NCI-H524 (cell line): ENCODE data around the gene PHF21B.

Source experiments
- DNase-seq, 2 experiments: peaks; one replicate each; lab custom pipeline; 2025; lab: John Stamatoyannopoulos, UW

Gene PHF21B

GRCh38 chr22:44990328-44990727 is 19.5 kb downstream of the PHF21B start:
- DNase-seq = no peak

GRCh38 chr22:44988671-44989070 is 21.1 kb downstream of the PHF21B start:
- DNase-seq = no peak

- DNase-seq = no peak
These were observed 22.9 kb downstream of the PHF21B start for GRCh38 chr22:44986926-44987325.

DNA sequence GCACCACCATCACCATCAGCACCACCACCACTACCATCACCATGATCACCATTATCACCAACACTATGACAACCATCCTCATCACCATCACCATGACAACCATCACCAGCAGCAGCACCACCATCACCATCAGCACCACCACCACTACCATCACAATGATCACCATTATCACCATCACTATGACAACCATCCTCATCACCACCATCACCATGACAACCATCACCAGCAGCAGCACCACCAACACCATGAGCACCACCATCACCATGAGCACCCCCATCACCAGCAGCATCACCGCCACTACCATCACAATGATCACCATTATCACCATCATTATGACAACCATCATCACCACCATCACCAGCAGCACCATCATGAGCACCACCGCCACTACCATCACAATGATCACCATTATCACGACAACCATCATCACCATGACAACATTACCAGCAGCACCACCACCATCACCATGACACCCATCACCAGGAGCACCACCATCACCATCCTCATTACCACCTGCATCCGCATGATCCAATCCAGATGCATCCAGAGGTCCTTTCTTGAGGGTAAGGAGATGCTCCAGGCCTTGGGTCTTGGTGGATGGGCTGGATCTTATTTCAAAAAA is 23.8 kb downstream of the PHF21B start:
- DNase-seq = no peak

DNA sequence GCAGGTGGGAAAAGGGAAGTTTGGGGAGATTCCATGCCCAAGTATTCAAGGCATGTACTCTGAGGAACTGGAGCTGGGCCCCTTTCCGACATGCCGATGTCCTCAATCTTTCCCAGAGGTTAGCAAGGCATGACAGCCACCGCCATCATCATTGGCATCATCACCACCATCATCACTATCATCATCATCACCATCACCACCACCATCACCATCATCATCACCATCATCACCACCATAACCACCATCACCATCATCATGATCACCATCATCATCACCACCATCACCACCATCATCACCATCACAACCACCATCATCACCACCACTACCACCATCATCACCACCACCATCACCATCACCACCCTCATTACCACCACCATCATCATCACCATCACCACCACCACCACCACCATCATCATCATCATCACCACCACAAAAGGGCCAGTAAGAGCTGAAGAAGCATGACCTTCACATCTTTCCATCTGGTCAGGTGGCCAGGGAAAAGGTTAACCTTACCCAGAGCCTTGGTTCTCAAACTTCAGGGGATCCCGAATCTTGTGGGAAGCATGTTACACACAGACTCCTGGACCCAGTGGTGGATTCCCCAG is 25.8 kb downstream of the PHF21B start:
- no peak for DNase-seq

DNA sequence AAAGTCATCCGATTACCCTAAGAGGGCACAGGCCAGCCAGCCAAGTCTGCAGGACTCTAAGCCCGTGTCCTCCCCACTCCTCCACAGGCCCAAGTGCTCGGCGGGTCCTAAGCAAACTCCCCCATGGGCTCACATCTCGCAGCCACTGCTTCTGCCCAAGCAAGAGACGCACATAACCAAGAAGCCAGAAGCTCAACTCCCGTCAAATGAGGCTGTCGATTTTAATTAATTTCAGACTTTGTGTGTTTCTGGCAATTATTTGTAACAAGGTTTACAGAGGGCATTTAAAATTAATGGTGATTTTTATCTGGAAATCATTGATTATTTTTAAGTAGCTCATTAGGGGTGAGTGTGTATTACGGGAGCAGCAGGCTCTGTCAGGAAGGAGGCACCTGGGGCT is 27.4 kb downstream of the PHF21B start:
- DNase-seq = no peak

DNA sequence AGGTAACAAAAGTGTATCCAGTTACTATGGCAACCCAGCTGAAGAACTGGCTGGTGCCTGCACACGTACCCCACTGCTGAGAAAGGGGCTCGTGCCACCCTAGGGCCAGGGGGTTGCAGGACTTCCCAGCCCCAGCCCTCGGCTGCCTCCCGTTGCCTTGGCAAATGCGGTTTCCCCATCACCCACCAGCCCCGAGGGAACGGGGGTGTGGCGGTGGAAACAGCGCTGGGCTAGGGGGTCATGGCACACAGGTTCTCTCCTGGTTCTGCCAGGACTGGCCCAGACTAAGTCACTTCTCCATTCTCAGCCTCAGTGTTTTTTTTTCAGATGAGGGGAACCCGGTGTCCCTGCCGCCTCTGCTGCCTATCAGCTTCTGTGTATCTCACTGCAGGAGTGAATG is 27.9 kb downstream of the PHF21B start:
- no peak for DNase-seq

GRCh38 chr22:44979154-44979553 is 30.7 kb downstream of the PHF21B start:
- DNase-seq = no peak

DNA sequence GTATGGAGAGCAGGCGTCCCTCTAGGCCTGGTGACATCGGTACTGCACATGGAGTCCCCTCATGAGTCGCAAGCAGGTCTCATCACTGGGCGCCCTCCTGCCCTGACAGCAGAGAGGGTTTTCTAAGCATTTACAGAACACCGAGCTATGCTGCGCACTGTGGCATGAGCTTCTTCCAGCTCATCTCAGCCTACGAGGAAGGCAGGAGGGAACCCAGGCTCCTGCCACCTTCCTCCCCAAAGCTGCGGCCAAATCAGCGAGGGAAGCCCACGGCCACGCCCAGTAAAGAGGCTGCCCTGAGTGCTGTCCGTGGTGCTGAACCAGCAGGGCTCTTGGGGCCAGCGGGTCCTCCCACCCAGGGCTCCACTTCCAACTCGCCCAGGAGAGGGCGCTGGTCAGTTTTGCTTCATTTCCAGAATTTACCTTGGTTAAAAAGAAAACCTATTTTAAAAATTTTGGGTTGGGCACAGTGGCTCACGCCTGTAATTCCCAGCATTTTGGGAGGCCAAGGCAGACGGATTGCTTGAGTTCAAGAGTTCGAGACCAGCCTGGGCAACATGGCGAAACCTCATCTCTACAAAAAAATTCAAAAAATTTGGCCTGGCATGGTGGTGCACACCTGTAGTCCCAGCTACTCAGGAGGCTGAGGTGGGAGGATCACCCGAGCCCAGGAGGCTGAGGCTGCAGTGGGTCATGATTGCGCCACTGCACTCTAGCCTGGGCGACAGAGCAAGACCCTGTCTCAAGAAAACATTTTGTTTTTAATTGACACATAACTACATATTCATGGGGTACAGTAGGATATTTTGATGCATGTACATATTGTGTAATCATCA is 34.2 kb downstream of the PHF21B start:
- DNase-seq = peak in 1 of 2 experiments; percentile 18

GRCh38 chr22:44974454-44974853 is 35.4 kb downstream of the PHF21B start:
- no peak for DNase-seq

DNA sequence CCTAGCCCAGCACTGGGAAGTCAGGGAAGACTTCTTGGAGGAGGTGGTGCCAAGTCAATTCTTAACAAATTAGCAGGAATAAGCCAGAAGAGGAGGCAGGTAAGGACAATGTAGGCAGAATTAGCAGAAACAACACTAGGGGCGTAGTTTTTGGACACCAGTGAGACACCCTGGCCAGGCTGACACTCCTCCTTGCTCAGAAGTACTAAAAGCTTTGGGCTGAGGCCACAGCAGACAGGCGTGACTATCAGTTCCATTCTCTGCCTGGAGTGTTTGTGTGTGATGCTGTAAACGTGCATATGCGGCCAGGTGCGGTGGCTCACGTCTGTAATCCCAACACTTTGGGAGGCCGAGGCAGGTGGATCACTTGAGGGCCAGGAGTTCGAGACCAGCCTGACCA is 36.0 kb downstream of the PHF21B start:
- DNase-seq = no peak

DNA sequence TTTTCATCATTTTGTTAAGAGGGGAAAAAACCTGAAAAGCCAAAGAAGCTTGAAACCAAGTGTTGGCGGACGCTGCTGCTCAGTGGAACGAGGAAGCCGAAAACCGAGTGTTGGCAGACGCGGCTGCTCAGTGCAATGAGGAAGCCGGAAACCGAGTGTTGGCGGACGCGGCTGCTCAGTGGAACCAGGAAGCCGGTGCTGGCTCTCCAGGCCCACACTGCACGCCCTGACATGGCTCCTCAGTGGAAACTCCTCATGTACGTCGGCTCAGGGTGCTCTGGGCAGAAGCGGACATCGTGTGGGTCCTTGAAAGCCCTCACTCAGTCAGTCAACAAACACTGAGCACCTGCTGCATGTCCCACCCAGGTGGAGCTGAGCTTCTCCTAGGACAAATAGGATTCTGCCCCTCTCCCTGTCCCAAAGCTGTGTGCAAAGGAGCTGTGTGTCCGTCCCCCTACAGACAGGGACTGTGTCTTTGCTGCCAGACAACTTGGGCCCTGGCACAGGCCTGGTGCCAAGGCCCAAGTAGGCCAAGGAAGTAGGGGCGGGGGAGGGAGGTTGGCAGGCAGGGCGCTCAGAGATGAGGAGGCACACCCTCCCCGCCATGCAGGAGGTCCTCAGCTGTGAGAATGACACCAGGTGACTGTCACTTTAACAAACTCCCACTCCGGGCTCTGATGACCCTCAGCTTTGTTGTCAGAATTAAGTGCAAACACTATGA is 37.3 kb downstream of the PHF21B start:
- DNase-seq = no peak

- no peak for DNase-seq
These were observed 38.0 kb downstream of the PHF21B start for GRCh38 chr22:44971651-44972362.

DNA sequence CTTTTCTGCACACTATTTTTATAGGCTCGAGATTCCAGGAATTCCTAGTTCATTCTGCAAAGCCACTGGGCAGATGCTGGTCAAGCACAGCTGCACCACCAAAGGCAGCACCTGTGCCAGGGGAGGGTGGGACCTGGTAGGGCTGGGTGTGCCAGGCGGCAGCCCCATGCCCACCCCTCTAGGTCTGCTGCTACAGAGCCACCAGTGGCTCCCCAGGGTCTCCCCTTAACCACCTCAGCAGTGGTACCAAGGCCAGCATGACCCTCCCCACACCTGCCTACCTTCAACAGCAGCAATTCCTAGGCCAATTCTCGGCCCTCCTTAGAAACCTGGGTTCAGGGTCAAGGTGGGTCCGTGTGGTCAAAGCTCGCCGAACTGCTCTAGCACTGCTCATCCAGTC is 39.5 kb downstream of the PHF21B start:
- DNase-seq = no peak

DNA sequence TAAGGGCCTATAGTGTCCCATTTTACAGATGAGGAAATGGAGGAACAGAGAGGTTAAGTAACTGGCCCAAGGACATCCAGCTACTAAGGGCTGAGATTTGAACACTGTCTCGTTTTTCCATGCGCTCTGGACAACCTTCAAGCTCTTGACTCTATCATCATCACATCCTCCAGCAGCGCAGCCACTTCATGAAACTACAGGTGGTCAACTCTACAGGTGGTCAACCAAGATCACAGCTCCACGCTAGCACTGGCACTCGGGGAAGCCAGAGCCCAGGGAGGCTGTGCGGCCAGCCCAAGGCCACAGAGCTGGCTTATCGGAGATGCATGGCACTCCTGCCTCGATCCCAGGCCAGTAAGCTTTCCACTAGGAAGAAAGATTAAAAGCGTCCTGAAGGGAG is 40.0 kb downstream of the PHF21B start:
- no peak for DNase-seq

- DNase-seq = no peak
These were observed 41.1 kb downstream of the PHF21B start for GRCh38 chr22:44968736-44969135.

- DNase-seq = peak; percentile 80 to 90
These were observed 44.6 kb downstream of the PHF21B start for GRCh38 chr22:44965171-44965570.

GRCh38 chr22:44964722-44965078 is 45.1 kb downstream of the PHF21B start:
- no peak for DNase-seq

GRCh38 chr22:44963832-44964721 is 45.7 kb downstream of the PHF21B start:
- DNase-seq = no peak

GRCh38 chr22:44962741-44963454 is 46.9 kb downstream of the PHF21B start:
- DNase-seq = no peak
